GM12891 (cell line): ENCODE measurements around the gene HSDL2.

Experiments
- POLR2A ChIP-seq: IDR thresholded peaks from 2 replicates; pipeline ENCODE4 v1.6.1; 2011; ENCODE audit warnings: low read depth, low read length, control low read depth
- POLR2AphosphoS5 ChIP-seq: IDR thresholded peaks from 2 replicates; pipeline ENCODE4 v1.6.1; 2011; ENCODE audit warnings: low read depth, low read length, control low read depth
- TAF1 ChIP-seq: IDR thresholded peaks from 2 replicates; pipeline ENCODE4 v1.6.1; 2011; ENCODE audit warnings: low read depth, low read length, control low read depth

DNA sequence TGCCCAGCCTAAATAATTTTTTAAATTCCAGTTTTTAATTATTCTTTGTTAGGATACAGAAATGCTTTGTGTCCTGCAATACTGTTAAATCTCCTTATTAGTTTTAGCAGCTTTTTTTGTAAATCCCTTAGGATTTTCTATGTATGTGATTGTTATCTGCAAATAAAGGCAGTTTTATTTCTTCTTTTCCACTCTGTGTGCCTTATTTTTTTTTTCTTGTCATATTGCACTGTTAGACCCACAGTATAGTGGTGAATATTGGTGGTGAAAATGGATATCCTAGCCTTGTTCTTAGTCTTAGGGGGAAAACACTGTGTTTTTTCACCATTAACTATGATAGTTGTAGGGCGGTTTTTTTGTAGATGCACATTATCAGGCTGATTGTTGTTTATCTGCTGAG is 95.4 kb downstream of the HSDL2 start:
- TF ChIP-seq POLR2AphosphoS5 (no peak), POLR2A (no peak), TAF1 (no peak)
